SU-DHL-6 (cell line): ENCODE results near the gene RNF38.

Experiments used
- CTCF ChIP-seq: fragments of 200-600 bp; sonication (generic); IDR thresholded peaks from one replicate; pipeline ENCODE4 v1.5.1; 2017; ENCODE audit warnings: antibody characterized with exemption, mild to moderate bottlenecking, low read length, moderate library complexity; ENCODE audit not compliant: insufficient read depth, poor library complexity, severe bottlenecking
- EZH2phosphoT487 ChIP-seq: fragments of 200-600 bp; sonication (generic), shearing (Covaris generic); conservative IDR thresholded peaks from 2 replicates; pipeline ENCODE4 v1.6.1; 2018; ENCODE audit warnings: mild to moderate bottlenecking, antibody characterized with exemption, low read length, moderate library complexity, mixed read lengths

GRCh38 chr9:36431078-36431477, 31.0 kb upstream of the RNF38 start:
- TF ChIP-seq CTCF (no peak), EZH2phosphoT487 (no peak)
